HG03442 (cell line): ENCODE data around the gene OPN3.

Source experiments
- ATAC-seq: cut with Tn5 transposase; IDR thresholded peaks from one replicate; pipeline ENCODE4 v1.9.1; 2021; ENCODE audit warnings: mild to moderate bottlenecking, moderate library complexity; ENCODE audit not compliant: unreplicated experiment

OPN3 gene

DNA sequence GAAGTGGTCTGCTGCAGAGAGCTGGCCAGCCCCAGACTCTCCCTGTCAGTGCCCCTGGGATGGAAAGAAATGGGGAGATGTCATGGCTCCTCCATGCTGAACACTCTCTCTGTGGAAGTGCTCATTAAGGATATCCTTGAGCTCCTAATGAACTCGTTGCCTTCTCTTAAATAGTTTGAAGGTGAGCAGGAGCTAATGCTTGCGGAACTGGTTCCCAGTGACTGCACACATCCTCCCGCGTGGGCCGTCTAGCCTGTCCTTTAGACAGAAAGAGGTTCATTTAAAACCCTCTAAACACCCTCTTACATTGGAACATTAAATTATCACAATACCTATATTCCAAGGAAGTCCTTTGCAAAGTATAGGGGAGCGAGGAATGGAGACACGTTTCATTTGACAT lies 6.0 kb upstream of the OPN3 start:
- ATAC-seq: no peak

DNA sequence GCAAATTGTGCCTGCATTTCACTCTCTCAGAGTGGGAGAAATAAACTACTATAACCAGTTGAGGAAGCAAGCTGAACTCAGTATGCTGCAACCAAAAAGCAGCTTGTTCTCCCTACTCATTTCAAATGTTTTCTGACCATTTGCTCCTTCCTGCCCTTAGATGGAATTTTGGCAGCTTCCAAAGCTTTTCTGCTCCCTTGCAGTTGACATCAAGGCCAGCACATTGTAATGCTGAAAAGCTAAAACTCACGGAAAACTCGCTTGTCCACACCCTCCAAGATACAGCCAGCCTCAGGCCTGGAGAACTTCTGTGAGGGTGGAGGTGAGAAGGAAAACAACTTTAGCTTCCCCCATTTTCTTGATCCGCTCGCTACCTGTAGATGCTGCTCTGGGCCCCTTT lies 5.0 kb upstream of the OPN3 start:
- no peak for ATAC-seq

DNA sequence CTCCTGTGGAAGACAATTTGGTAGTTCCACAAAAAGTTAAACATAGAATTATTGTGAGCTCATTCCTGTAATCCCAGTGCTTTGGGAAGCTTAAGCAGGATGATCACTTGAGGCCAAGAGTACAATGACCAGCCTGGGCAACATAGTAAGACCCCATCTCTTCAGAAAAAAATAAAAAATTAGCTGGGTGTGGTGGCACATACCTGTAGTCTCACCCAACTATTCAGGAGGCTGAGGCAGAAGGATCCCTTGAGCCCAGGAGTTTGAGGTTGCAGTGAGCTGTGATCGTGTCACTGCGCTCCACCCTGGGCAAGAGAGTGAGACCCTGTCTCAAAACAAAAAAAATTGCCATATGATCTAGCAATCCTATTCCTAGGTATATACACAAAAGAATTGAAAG lies 4.1 kb upstream of the OPN3 start:
- ATAC-seq: no peak

DNA sequence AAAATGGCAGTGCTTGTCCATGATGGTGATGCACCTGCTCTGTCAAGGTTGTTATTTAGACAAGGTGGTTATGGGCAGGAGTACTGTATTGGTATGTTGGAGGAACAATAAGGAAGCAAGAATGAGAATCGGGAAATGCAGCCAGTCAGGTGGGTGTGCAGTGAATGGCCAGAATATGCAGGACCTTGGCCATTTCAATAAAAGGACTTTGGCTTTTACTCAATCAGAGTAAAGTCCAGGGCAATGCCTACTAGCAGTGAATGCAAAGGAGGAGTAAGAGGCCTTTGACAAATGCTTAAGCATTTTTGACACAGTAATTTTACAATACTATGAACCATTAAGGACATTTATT lies 2.4 kb upstream of the OPN3 start:
- ATAC-seq: no peak

DNA sequence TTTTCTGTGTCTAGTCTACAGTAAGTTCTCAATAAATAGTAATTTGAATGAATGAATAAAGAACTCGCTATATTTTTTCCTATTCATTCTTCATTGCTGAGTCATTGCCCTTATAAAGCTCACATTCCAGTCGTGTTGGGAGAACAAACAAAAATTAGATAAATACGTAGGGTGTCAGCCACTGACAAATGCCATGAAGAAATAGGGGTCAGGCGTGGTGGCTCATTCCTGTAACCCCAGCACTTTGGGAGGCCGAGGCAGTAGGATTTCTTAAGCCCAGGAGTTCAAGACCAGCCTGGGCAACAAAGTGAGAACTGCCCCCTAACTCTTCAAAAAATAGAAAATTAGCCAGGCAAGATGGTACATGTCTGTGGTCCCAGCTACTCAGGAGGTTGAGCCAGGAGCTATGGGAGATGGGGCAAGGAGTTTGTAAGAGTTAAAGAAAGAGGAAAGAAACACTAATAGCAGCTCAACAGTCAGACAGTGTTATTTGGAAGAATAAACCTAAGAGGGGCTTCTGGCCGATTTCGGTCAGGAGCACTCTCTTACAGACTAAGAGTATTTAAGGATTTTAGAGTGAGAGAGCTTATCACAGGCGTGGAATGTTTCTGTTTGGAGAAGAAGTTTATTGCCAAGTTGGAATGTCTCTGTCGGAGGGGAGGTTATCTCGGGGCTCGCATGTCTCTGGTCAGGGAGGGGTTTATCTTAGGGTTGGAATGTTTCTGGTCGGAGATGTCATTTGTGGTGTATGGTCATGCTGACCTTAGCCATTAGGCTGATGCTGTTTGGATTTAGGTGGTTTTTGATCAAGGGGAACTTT lies 1.8 kb upstream of the OPN3 start:
- no peak for ATAC-seq

DNA sequence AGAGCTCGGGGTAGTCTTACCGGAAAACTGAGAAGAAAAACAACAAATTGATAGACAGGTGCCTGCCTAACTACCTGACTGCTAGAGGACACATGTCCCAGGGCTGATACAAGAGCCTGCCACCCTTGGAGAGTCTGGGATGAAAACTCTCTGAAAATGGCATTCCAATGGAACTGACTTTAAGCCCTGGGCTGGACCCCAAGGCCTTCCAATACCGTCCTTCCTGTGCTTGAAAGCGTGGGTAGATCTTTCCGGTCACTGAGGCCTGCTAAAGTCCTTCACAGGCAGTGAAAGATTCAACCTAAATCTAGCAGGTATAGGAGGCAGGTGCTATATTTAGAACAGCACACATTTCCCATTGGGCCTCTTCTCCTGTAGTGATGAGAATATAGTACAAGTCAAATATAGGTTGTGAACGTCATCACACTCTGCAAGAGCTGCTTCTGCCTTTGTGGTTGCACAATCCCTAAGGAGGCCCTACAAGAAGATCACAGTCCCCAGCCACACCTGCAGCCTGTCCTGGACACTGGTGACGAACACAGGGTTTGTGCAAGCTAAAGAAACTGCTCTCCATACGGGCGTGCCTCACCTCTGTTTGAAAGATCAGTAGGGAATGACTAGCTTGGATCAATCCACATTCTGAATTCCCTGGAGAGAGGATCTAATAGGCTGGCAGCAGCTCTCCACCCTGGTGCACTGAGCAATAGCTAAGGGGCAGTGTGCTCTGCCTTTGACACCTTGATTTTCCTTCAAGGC lies 876 bp upstream of the OPN3 start:
- ATAC-seq: no peak

DNA sequence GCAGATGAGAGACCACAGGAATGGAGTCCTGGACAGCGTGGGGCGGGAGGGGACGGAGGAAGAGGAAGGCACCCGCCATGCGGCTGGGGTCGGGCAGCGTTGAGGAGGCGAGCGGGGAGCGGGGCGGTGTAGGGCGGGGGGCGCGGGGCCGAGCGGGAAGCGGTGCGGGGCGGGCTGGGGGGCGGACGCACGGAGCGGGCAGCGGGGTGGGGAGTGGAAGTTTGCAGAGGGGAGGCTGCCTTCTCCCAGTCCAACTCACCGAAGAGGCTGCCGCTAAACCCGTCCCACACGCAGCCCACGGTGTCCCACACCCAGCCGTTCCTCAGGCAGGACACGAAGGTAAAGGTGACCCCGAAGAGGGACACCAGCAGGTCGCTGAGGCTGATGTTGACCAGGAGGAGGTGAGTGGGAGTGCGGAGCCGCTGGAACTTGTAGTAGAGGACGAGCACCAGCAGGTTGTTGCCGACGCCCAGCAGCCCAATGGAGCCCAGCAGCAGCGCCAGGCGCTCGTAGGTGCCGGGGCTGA lies 483 bp downstream of the OPN3 start:
- ATAC-seq: peak; percentile 43

DNA sequence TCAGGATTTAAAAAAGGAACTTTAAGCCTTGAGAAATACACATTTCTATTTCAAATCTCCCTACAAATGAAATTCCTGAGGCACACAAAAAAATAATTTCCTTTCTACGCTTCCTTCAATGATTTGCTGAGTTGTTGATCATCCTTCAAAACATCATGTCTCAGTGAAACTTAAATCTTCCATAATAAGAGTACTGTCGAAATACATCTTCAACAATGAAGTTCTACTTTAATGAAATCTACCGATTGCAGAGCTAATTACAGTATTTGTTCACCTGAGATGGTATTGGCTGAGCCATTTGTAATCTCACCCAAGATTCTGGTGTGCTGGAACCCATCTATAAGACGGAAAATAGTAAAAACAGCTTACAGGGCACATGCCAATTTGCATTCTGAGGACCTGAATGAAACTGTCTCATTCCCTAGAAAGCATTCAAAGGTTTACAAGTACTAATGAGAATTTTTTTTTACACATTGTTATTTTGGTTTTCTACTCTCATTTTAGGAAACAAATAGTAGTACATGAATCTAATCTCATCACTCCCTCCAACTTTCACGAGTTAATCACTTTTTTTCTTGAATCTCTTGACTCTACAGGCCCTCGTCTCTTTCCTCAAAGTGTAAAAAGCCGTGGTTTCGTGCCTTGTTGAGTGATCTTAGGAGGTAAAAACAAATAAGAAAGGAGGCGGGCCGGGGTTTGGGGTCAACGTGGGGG lies 1.1 kb downstream of the OPN3 start:
- ATAC-seq: no peak

DNA sequence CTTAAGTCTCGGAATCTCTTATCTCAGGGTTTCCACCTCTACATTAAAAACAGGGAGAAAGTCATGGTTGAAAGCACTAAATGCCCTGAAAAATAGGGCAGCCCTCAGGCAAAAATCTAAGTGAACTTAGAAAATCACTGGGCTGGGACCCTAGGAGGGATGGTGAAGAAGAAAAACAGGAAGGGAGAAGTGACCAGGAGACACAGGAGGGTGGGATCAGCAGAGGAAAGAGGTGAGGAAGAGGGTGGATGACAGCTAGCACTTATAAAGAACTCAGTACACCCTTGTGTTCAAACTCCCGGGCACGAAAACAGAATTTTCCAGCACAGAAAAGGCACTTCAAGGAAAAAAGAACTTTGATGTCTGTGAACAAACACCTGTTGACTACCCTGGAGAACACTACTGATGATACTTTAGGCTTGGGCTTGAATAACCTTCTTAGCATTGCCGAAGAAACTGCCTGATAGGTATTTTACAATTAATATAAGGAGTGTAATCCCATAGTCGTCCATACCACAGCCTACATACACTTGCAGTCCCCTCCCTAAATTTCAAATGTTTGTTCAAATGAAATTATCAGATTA lies 2.0 kb downstream of the OPN3 start:
- ATAC-seq: no peak

DNA sequence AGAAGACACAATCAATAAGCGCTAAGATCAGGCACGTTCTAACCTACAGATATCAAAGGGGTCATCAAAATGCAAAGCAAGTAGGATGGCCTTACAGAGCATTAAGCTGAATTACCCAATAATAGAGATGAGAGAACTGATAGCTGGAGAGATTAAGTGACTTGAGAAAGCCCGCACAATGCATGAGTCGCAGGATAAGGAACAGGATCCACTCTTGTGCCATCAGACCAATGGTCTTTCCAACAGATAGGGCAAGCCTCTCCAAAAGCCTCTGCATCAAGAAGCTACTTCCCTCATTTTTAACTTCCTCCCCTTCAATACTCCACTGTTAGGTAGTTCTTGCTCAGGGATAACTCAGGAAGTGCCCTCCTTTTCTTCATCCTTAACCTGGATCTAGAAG lies 2.6 kb downstream of the OPN3 start:
- no peak for ATAC-seq

DNA sequence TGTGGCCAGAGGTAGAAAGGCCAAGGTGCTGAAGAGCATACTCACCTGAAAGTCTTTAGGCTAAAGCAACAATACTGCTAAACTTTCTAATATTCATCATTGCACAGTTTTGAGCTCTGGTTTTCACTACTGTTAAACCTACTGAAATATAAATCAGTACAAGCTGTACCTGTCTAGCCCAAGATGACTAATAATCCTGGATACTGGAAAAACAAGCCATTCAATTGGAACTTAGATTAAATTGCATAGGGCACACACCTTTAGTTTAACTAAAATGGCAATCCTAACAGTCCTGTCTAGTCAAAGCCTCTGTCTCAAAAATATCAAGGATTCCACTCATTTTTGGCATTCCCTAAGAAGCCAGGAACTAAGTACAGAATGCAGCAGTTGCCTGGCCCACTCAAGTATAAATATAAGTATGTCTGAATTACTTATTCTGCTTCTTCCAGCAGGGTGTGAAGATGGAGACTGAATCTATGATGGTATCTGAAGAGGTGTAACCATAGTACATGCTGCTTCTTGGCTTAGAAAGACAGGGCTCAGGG lies 3.1 kb downstream of the OPN3 start:
- no peak for ATAC-seq

DNA sequence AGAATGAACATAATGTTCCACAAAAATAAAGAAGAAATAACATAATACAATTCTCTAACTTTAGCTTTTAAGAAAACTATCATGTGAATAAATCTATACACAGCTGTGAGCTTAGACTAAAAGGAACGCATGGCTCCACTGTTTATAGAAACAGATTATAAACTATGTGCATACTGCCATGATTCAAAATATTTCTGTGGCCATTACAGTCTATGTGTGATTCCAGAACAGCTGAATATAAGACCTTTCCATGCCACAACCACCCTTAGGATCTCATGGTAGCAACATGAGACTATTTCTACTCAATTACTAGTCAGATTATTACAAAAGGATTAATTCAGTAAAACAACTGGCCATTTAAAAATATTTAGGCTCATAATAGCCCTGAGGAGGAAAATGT lies 3.9 kb downstream of the OPN3 start:
- ATAC-seq: no peak

DNA sequence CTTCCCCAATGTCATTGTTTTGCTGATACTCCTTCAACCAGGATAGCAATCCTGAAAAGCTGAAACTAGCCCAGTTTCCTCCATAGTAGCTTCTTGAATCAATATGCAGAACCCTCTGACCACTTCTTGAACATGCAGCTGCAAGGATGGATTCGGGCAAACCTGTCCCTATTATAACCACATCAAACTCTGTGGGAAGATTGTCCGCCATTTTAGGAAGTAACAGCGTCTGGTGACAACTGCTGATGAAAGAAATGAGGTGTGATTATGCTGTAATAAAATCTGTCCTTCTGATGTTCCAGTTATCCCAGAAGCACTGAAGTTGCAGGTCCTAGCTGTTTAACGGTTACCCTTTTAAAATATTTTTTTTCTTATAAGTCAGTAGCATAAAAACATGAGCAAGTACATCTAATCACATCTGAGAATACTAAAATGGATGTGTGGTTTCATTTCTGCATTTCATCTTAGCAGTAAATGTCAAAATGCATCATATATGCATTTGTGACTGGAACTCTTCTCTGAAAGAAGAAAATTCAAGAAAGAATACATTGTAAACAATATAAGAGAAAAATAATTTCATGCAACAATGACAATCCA lies 4.5 kb downstream of the OPN3 start:
- ATAC-seq: no peak

DNA sequence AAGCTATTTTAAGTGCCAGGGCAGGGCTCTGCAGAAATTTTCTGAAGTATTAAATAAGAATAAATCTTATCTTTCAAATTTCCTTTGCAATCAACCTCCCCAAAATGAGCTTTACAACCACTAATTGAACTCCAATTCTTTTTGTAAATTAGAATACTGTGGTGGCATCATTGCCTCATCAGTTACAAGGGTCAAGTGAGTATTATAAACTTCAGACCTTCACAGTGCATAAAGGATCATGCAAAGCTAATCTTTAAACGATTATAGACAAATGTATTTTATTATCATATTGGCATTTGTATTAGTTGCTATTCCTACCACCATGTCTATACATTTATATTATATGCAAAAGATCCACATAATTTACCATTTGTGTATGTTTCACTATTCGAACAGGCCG lies 7.2 kb downstream of the OPN3 start:
- no peak for ATAC-seq

DNA sequence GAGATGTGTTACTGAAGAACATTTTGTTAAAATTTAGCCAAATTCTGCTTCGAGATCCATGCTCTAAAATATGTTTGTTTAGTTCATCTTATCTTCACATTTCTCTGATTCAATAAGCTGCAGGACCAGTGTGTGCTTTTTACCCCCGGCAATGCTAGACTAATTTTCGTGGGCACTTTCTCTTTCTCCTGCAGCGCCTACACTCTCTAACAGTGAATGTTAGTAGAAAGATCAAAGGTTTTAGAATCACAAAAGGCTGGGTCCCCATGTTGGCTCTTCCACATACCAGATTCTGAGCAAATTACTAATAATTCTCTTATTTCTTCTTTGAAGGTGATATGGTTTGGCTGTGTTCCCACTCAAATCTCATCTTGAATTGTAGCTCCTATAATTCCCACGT lies 8.5 kb downstream of the OPN3 start:
- ATAC-seq: no peak

DNA sequence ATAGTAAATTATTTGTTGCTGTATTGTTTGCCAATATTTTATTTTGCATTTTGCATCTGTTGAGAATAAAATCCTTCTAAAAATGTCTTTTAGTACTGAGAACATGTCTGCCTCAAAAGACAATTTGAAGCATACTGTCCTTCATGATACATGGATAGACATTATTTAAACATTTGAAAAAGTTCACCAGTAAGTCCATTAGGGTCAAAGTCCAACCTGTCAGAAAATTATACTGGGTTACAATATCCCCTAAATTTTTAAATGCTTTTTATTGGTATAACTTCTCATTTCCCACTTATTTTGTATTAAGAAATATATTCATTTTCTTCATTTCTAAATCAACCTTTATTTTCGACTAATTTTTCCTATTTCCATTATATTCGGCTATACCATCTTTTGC lies 9.3 kb downstream of the OPN3 start:
- no peak for ATAC-seq

DNA sequence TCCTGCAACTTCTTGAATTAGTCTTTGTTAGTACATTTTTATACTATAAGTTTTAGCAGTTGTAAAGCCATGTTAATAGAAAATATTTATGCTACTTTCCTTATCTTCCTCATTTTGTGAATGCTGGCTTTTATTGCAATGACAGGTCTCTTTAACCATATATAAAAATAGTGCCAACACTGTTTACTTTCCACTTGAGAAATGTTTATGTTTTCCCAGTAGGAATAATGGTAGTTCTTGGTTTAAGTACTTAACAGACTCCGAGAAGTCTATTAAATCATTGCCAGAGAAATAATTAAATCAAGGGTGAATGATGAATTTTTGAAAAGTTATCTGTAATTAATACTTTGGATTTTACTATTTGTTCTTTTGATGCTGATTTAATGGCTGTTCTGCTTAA lies 9.7 kb downstream of the OPN3 start:
- no peak for ATAC-seq

DNA sequence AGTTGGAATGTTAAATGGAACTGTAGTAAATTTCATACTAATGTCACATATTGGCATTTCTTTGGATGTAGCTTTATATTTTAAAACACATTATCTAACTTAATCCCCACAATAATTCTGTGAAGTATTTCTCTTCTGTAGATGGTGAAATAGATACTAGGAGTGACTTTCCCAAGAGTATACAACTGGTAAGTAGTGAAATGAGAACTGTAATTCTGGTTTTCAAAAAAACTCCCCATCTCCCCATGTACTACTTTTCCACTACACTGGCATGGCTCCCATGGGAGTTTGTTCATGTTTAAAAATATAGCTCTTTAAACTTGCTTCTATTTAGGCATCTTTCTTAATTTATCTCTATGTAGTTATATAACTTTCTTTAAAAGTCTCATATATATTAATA lies 10.2 kb downstream of the OPN3 start:
- ATAC-seq: no peak

DNA sequence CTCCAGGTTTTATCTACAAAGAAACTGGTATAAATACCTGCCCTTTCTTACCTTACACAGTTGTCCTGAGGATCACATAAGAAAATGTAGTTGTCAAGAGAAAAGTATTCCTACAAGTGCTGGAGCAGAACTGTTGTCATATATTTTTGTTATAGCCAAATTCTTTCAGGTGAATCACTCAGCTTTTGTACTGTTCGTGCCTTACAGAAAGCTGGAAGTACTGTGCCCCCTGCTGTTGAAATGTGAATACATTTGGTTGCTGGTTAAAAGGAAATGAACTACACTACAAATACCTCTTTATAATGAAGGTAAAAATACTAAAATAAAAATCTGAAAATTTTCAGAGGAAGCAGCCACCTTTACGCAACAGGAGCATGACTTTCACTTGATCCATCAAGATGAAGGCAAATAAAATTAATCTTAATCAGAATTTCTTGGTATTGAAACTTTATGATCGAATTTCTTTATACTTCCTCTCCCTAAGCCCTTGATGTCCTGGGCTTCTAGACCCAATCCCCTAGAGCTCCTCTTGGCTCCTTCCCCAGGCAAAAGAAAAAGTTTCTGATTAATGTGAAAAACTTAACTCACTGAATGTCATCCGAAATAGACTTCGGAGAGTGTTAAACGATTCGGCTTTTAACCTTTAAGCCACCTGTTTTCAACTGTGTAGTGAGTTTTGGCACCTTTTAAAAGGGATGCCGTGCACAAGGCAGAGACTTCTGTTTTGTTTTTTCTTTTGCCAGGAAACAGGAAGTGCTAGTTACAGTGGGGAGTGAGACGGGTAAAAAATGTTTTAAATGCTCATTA lies 12.5 kb downstream of the OPN3 start:
- peak; percentile 80 for ATAC-seq

DNA sequence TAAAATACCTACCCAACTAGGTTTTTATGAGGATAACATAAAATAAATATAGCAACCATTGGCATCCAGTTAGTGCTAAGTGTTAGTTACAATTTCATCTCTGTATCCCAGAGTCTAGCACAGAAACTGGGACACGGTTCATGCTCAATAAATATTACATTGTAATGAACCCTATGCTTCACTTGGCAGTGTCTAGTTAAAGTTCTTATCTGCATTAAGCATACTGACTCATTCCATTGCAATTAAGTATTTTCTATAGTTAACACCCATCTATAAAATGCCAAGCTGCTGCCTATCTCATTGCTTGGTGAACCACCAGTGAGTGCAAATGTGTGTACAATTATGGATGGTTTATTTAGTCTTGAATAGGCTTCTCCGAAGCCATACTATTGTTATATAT lies 15.2 kb downstream of the OPN3 start:
- ATAC-seq: no peak
